GM19023 (cell line): ENCODE data around the gene WFIKKN1.
"Not testable (repeated sequence)": the region's sequence is repeated elsewhere in the genome, so short reads cannot be mapped to it uniquely, and the experiment has no call there.

Experiments
- ATAC-seq: cut with Tn5 transposase; IDR thresholded peaks from one replicate; pipeline ENCODE4 v1.9.1; 2021; ENCODE audit warnings: mild to moderate bottlenecking, moderate library complexity; ENCODE audit not compliant: unreplicated experiment

WFIKKN1 gene

DNA sequence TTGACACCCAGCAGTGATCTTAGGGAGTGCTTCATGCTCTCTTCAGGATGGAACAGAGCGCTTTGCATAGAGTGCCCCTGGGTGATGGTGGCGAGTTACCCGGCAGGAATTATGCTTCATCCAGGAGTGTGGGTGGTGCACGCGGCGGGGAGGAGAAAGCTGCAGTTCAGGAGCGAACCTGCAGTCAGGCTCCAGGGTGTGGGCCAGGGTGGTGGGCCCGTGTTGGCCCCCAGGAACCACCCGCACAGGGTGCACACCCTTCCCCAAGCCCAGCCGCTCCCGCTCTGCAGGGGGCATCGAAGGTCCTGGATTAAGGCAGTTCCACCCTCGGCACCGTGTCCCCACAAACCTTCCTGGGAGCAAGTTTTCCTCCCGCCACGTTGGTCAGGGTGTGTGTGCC, 37.0 kb upstream of the WFIKKN1 start:
- ATAC-seq: no peak

DNA sequence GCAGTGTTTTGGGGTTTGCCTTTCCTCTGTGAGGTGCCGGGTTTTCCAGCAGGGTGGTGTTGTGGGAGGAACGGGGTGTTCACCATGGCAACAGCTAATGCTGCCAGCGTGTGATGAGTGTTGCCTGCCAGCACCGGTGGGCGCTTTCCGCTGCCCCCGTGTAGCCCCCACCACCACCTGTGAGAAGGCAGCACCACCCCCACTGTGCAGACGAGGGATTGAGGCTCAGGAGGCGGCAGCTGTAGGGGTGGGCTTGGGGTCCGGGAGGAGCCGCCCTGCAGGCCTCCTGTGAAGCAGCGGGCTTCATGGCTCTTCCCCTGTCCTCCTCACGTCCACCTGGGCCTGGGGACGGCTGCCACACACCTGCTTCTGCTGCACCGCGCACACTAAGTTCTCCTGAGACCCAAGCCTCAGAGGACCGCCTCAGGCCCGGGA, 35.7 kb upstream of the WFIKKN1 start:
- no peak for ATAC-seq

DNA sequence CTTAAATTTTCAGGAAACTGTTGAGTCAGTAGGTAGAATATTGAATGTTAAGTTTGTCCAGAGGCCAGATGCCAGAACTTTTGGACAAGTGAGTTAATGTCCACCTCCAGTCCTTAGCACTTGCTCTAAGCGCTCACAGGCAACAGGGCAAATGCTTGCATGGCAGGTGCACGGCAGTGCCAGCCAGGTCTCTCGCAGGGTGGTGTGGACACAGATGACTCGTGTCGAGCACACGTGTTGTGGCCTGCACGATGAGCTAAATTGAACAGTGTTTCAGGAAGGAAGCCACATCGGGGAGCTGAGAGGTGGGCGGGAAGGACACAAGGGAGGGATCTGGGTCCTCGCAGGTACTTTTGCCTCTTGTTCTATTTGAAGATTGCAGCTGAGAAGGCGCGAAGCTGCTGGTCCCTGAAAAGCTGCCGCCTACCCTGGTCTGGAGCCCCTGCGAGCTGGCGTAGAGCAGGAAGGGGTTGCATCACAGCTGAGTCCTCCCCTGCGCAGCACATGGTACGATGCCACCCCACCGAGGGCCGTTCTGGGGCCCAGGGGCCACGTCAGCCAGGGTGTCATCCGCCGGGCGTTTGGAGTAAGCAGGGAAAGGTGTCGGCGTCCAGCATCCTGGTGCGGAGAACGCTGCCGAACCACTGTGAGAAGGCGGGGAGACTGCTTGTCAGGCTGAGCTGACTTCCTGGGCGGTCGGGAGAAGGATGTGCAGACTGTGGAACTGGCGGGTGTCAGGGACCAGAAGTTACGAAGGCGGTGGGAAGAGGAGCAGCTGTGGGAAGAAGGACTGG, 34.6 kb upstream of the WFIKKN1 start:
- ATAC-seq: no peak

DNA sequence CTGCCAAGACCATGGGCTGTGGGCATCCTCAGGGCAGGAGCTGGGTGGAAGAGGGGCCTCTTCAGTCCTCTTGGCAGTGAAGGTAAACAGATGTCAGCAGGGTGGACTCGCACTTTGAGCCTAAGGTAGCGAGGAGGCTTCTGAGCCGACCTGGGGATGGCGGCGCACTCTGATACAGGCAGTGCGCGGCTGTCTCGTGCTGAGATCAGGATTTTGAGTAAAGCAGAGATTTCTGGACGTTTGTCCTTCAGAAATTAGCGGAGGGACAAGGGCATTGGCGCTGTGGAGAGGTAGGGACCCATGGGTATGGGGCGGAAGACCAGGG, 34.1 kb upstream of the WFIKKN1 start:
- ATAC-seq: no peak

DNA sequence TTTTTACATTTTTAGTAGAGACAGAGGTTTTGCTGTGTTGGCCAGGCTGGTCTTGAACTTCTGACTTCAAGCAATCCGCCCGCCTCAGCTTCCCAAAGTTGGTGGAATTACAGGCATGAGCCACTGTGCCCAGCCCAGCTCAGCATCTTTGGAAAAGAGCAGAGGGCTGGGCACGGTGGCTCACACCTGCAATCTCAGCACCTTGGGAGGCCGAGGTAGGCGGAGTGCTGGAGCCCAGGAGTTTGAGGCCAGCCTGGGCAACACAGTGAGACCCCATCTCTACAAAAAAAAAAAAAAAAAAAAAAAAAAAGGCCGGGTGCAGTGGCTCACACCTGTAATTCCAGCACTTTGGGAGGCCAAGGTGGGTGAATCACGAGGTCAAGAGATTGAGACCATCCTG, 33.1 kb upstream of the WFIKKN1 start:
- not testable (repeated sequence) for ATAC-seq

DNA sequence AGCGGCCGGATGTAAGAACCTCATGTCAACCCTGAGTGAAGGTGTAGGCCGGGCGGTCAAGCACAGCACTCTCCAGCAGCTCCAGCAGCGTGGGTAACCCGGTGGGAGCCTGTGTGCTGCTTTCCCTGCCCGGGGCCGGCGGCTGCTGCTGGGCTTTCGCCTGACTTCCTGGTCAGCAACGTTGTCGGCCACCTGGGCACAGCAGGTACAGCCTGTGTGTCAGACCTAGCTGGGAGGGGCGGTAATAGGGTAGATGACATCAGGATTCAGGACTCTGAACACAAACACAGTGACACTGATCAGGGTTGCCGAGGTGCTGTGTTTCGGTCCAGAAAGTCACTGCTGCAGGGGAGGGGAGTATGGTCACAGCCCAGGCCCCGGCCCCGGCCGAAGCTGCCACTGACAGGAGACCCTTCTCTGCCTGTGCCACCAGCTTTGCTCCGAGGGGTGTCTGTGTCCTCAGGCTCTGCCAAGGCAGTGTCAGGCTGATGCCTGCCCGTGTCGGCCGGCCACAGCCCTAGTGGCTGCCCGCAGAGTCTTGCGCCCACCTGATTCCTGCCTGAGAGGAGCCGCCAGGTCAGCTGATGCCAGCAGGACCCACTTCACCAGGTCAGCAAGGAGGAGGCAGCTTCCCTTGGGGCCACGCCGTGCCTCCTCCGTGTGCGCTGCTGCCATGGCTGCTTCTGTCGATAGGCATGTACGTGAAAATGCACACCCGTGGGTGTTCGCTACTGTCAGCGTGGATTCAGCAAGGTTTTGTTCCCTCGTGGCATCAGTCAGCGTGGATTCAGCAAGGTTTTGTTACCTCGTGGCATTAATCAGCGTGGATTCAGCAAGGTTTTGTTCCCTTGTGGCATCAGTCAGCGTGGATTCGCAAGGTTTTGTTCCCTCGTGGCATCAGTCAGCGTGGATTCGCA, 31.7 kb upstream of the WFIKKN1 start:
- no peak for ATAC-seq

DNA sequence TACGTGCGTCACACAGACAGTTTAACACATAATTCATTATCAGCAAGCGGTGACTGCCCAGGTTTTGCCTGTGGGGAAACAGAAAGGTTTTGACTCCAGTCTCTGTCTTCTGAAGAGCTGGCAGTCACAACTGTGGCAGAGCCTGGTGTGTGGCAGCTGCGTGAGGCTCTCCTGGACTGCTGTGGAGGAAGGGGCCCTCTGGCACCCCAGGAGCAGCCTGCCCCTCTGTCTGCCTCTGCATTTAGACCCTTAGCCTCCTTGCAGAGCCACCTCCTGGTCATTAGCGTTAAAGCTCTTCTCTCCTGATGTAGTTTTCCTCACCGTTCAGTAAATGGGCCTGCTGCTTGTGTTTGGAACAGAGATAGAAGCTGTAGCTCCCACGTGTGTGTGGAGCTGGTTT, 30.0 kb upstream of the WFIKKN1 start:
- no peak for ATAC-seq

DNA sequence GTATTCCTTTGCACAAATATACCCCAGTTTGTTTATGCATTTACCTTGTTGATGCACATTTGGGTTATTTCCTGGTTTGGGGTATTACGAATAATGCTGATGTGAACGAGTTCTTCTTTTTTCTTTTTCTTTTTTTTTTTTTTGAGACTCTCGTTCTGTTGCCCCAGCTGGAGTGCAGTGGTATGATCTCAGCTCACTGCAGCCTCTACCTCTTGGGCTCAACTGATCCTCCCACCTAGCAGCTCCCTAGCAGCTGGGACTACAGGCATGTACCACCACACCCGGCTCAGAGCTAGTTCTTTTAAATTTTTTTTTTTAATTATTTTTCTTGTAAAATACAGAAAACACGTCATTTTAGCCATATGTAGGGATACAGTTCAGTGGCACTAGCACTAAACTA, 26.9 kb upstream of the WFIKKN1 start:
- ATAC-seq: no peak

DNA sequence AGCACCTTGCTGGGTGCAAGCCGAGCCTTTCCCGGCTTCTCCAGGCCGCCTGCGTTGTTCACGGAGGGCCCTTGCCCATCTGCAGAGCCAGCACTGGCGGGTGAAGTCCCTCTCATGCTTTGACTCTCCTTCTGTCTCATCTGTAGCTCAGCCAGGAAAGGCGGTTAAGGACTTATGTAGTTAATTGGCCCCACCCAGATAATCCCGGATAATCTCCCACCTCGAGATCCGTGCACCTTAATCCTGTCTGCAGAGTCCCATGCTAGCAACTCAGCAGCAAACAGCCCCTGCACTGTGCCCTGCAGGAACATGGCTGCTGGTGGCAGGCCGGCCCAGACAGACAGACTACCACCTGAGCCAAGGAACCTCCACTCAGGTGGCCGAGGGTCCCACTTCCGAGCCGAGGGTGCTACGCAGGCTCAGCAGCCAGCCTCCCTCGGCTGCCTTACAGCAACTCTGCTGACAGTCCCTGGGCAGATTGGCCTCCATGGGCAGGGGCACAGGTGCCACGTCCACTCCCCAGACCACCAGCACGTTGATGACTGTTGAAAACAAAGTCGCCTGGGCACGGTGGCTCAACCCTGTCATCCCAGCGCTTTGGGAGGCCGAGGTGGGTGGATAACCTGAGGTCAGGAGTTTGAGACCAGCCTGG, 24.0 kb upstream of the WFIKKN1 start:
- ATAC-seq: no peak

DNA sequence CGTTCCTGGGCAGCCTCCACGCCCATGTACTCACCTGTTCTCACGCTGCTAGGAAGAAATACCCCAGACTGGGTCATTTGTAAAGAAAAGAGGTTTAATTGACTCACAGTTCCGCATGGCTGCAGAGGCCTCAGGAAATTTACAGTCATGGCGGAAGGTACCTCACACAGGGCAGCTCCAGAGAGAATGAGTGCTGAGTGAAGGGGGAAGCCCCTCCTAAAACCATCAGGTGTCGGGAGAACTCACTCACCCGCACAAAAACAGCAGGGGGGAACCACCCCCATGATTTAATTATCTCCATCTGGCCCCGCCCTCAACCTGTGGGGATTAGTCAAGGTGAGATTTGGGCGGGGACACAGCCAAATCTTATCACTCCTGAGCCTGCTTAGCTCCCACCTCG, 22.8 kb upstream of the WFIKKN1 start:
- ATAC-seq: no peak

DNA sequence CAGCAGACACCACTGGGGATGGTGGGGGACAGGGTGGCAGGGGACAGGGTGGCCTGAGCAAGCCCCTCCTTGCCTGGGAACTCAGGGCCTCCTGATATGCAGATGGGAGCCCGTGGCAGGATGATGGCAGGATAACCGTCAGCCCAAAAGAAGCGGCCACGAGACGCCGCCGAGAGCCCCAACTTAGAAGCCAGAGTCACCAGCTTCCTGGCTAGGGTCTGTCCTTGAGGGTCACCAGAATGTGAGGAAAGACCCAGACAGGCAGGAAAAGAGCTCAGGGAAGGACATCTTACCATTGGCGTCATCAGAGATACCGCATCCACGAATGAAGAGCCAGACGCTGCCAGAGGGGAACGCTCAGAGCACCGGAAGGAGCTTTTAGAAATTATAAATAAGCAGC, 21.5 kb upstream of the WFIKKN1 start:
- ATAC-seq: no peak

DNA sequence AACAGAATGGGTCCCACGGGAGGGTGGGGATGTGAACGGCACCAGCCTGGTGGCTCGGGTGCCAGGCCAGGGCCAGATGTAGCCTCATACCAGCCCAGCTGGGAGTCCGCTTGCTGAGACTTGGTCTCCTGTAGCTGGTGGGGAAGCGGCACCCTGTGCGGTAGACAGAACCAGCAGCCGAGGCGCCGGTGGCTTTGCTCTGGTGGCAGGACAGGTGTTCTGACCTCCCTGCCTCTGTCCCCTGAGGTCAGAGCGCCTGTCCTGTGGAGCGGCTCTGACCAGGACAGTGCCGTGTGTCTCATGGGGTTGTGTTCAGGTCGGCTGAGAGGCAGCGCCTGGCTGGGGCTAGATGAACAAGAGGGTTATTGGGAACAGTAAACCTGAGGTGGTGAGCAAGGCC, 20.8 kb upstream of the WFIKKN1 start:
- ATAC-seq: no peak

DNA sequence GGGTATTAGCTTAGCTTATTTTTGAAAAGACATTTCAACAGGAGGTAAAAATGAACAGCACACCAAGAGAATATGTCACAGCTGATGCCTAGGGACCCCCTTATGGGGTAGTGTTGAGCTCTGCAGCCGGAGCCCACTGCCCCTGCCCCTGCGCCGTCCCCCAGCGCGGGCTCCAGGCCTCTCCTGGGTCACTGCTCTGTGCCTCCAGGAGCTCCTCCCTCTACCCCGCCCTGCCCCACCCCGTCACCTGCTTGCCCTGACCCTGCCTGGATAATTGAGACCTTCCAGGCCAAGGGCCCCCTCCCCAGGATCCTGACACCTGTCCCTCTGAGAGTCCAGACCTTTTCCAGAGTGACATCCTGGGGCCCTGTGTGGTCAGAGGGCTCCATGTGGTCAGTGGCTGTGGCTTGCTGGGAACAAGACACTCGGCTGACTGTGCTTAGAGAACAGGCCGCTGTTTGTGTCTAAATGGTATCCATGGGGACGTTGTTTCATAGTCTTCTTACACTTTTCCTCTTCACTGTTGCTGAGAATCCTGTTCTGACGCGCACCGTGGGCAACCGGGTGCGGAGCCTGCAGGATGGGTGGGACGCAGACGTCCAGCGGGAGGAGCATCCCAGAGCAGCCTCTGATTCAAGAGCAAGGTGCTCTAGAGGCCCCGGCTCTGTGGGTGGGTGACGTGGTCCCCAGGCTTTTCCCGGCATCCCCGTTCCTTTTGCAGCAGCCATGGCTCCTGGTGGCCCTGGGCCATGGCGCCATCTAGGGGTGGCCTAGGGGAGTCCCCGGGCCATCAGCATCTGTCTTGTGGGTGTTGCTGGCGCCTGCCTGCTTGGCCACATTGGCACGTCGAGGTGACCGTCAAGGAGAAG, 20.0 kb upstream of the WFIKKN1 start:
- ATAC-seq: no peak

DNA sequence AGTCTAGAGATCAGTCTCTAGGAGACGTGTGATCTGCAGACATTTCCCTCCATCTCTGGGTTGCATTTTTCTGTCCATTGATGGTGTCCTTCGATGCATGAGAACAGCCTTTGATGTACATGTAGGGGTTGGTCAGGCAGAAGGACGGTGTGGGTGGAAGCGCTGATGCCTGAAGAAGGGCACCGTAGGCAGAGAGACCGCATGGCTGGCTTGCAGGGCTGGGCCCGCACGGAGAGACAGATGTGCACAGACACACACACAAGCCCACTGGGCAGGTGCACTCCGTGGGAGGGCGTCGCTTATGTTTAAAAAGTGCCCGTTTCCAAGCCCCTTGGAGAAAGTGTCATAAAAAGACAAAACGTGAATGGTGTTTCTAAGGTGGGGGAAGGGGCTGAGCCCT, 15.7 kb upstream of the WFIKKN1 start:
- ATAC-seq: no peak

DNA sequence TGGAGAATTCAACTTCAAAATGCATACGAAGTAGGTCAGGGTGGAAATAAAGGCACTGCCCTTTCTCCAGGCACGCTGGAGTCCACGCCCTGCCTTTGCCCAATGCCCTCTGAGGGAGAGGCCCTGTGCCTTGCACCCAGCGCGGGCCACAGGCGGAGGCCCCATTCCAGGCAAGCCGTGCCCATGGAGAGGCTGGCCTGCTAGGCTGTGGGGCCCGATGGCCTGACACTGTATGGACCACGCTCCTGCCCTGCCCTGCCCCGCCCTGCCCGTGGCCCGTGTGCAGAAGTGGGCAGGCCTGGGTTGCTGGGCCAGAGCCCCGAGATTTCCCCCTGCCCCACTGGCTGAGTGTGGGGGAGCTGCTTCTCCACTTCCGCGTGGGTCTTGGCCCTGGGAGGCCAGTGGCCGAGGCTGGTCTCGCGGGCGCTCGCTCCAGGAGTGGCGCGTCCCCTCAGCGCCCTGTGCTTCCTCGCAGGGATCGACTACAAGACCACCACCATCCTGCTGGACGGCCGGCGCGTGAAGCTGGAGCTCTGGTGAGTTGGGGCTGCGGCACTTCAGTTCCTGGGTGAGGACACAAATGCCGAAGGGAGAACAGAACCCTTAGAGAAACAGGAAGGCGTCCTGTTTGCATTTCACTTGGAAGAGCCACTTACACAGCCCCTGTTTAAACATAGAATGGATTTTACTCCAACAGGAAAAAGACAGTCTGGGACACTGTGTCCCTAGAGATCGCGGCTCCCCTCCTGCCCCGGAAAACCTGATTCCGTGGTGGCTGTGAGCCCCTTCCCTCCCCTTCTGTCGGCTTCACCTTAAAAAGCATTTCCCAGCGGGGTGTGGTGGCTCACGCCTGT, 13.8 kb upstream of the WFIKKN1 start:
- ATAC-seq: no peak

DNA sequence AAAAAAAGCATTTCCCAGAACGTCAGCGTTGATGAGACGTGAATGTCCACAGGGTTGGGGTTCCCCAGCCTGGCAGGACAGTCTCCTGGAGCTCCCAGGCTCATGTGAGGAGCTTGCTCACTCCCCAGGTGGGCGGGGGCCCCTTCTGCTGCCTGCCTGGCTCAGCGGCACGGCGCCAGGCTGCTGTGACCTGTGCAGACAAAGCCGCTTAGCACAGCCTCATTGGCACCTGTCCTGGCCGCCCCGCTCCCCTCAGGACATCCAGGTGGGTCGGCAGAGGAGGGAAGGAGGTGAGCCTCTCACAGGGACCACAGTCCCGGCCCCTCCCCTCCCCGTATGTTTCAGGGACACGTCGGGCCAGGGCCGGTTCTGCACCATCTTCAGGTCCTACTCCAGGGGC, 12.9 kb upstream of the WFIKKN1 start:
- ATAC-seq: no peak

DNA sequence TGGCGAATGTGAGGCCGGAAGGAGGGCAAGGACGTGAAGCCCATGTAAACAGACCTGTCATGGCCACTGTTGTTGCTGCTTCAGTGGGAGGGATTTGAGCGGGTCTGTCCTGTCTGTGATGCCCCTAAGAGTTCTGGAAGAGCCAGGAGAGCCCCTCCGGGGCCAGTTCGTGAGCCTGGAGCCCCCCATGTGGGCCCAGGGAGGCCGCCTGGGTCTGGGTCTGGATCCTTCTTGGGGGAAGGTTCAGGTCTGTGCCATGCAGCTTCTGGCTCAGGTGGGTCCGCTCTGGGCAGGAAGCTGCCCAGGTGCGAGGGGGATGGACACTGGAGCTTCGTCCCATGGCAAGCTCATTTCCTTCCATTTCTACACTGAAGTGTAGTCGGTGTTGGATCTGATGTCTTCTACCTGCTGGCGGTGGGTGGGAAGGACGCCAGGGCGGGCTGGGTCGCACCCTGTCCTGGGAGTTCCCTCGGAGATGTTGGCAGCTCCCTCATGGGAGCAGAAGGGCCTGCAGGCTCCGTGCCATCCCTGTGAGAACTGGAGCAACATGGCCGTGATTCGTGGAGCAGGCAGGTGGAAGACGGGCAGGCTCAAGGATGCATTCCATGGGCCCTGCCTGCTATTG, 11.2 kb upstream of the WFIKKN1 start:
- no peak for ATAC-seq

DNA sequence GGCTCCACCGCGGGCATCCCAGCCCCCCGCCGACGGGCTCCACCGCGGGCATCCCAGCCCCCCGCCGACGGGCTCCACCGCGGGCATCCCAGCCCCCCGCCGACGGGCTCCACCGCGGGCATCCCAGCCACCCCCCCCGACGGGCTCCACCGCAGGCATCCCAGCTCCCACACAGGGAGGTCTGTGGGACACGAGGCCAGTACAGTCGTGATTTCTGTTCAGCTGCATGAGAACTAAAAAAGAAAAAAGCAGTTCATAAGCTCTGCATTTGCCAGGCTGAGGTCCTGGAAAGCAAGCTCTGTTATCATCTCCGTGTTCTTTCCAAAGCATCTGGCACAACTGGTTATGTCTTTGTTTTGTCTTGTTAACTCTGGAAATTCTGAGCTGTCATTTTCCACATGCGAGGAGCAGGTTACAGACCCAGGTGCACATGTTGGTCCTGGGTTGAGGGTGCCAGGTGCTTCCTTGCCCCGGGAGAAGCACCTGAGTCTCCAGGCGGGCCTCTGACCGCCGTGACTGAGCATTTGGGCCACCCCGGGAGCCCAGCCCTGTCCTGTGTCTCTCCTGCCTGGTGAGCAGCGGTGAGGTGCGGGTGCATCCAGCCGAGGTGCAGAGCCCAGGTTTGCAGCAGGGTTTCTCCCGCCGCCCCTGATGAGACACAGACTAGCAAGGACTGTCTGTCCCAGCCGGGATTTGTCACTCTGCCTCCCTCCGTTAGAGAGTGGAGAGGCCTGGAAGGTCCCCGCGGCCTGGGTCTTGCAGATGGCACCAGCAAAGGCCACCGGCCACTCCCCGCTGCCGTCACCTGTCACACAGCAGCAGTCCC, 9.9 kb upstream of the WFIKKN1 start:
- ATAC-seq: no peak
